Measurements from ENCODE around the gene LRRC39. TPM values are rescaled to one million over a fixed set of nuclear protein-coding genes. Genes with fewer than 3 reads are reported as not detected.
"Not testable (repeated sequence)": the region's sequence is repeated elsewhere in the genome, so short reads cannot be mapped to it uniquely, and the experiment has no call there.

Gene LRRC39
- total RNA-seq, 1 donor from 2014 or later = 0.58 TPM

- peak; percentile 45 for ATAC-seq
- no peak for TF ChIP-seq CTCF (IDR thresholded peaks at IDR 0.05)
Measured at GRCh38 chr1:100213141-100213540, 35.1 kb upstream of the LRRC39 start.

DNA sequence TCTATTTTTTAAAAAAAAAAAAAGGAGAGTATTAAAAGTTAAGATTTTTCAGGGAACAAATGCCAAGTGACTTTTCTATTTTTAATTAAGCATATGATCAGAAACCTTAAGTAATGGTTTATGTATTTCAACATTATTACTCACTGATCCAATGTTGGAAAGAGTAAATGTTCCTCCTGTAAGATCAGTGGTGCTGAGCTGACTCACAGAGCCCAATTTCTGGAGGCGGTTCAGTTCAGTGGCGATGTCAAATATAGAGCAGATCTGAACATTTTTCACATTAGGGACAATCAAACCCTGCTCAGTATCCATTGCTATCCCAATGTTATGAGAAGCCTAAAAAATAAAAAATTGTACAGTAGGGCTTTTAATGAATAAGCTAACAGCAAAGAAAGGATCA lies 28.2 kb upstream of the LRRC39 start:
- no peaks in the 10 kb centered on the region for H3K4me1 ChIP-seq
- peaks cover 66% of the 10 kb centered on the region for H3K36me3 ChIP-seq
- H3K4me3 ChIP-seq = no peak overlapping the region
- no peaks in the 10 kb centered on the region for H3K9me3 ChIP-seq
- no peak overlapping the region for H3K27ac ChIP-seq
- DNase-seq = no peak
- H3K27me3 ChIP-seq = no peaks in the 10 kb centered on the region
- no peak for ATAC-seq
- TF ChIP-seq CTCF (IDR thresholded peaks at IDR 0.05) = no peak
- intact Hi-C loops (cut with DNase I) = no loop called here

More at GRCh38 chr1:100213141-100213540, 35.1 kb upstream of the LRRC39 start:
- Histone ChIP-seq H3K27ac (no peak overlapping the region), H3K27me3 (no peaks in the 10 kb centered on the region), H3K4me1 (no peaks in the 10 kb centered on the region), H3K4me3 (no peak overlapping the region), H3K36me3 (peaks cover 89% of the 10 kb centered on the region), H3K9me3 (no peaks in the 10 kb centered on the region)
- intact Hi-C loops (cut with DNase I) = no loop called here
- no peak for DNase-seq

GRCh38 chr1:100205593-100205992 lies 27.5 kb upstream of the LRRC39 start:
- ATAC-seq = not testable (repeated sequence)

DNA sequence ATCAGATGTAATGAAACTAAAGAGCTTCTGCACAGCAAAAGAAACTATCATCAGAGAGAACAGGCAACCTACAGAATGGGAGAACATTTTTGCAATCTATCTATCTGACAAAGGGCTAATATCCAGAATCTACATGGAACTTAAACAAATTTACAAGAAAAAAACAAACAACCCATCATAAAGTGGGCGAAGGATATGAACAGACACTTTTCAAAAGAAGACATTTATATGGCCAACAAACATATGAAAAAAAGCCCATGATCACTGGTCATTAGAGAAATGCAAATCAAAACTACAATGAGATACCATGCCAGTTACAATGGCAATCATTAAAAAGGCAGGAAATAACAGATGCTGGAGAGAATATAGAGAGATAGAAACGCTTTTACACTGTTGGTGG lies 27.0 kb upstream of the LRRC39 start:
- H3K9me3 ChIP-seq; intact Hi-C loops (cut with DNase I); ATAC-seq; H3K27ac ChIP-seq; H3K4me1 ChIP-seq; H3K4me3 ChIP-seq; DNase-seq; H3K27me3 ChIP-seq: not testable (repeated sequence)
- H3K36me3 ChIP-seq = peaks cover 65% of the 10 kb centered on the region

More at GRCh38 chr1:100205593-100205992, 27.5 kb upstream of the LRRC39 start:
- DNase-seq; intact Hi-C loops (cut with DNase I); H3K9me3 ChIP-seq; H3K4me3 ChIP-seq; H3K27ac ChIP-seq; H3K4me1 ChIP-seq; H3K27me3 ChIP-seq: not testable (repeated sequence)
- H3K36me3 ChIP-seq = peaks cover 65% of the 10 kb centered on the region

- H3K4me1 ChIP-seq = not testable (repeated sequence)
Measured at GRCh38 chr1:100202703-100203102, 24.6 kb upstream of the LRRC39 start.

GRCh38 chr1:100200060-100200459 lies 22.0 kb upstream of the LRRC39 start:
- ATAC-seq; DNase-seq; H3K27ac ChIP-seq; H3K9me3 ChIP-seq; H3K27me3 ChIP-seq; intact Hi-C loops (cut with DNase I); H3K4me1 ChIP-seq; H3K4me3 ChIP-seq: not testable (repeated sequence)
- H3K36me3 ChIP-seq = peaks cover 73% of the 10 kb centered on the region

More at GRCh38 chr1:100202703-100203102, 24.6 kb upstream of the LRRC39 start:
- peaks cover 67% of the 10 kb centered on the region for H3K36me3 ChIP-seq
- H3K9me3 ChIP-seq; ATAC-seq; H3K4me3 ChIP-seq; intact Hi-C loops (cut with DNase I); H3K27me3 ChIP-seq; DNase-seq; H3K27ac ChIP-seq: not testable (repeated sequence)

DNA sequence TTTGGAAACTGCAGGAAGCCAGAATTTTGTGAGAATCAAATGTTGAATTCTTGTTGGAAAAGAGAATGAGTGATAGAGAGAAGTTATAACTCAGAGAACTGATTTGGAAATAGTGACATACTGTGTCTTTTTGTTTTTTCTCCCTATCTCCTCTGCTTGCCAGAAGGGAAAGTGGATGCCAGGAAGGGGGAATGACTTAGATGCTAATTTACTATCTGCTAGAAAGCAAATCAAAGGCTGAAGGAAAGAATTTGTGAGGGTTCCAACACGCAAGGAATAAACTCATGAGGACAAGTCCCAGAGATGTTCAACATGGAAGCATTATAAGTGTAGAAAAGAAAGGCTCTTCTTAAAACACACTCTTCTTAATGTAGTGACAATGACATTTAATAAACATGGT lies 20.5 kb upstream of the LRRC39 start:
- no peaks in the 10 kb centered on the region for H3K27me3 ChIP-seq
- TF ChIP-seq CTCF (IDR thresholded peaks at IDR 0.05) = no peak
- peaks cover 76% of the 10 kb centered on the region for H3K36me3 ChIP-seq
- intact Hi-C loops (cut with DNase I) = no loop called here
- H3K4me3 ChIP-seq = no peak overlapping the region
- DNase-seq = no peak
- no peak overlapping the region for H3K27ac ChIP-seq
- ATAC-seq = no peak
- H3K9me3 ChIP-seq = no peaks in the 10 kb centered on the region
- no peaks in the 10 kb centered on the region for H3K4me1 ChIP-seq

DNA sequence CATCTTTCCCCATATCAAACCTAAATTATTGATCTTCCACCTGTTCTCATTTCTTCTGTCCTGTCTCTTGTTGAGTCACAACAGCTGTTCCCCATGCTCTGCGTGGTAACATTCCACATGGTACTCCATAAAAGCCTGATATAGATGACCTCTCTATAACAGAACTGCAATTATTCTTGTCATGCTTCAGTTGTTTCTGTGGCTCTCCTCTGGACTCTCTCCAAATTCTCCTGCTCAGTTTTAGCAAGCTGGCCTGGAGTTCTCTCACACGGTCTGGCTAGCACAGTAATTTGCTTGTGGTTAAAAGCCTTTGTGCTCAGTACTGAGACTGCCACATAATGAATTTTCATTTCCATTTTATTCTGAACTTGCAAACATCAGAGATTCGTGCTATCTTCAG lies 10.6 kb upstream of the LRRC39 start:
- Histone ChIP-seq H3K4me3 (no peak overlapping the region), H3K4me1 (no peaks in the 10 kb centered on the region), H3K36me3 (peaks cover 7% of the 10 kb centered on the region), H3K27me3 (no peaks in the 10 kb centered on the region), H3K9me3 (no peaks in the 10 kb centered on the region), H3K27ac (no peak overlapping the region)
- ATAC-seq (no peak), DNase-seq (no peak)
- TF ChIP-seq CTCF (IDR thresholded peaks at IDR 0.05) = no peak
- intact Hi-C loops (cut with DNase I) = no loop called here
